HL-60 (cell line): ENCODE measurements around the gene CLIC6.

ENCODE experiments used
- DNase-seq, 2 experiments: peaks; one replicate each; pipeline ENCODE4 v3.0.0-alpha.2; 2010 to 2020; ENCODE audit warnings: low read depth in 1 of 2, low spot score in 1 of 2
- H3K27ac ChIP-seq: fragments of 250-450 bp; sonication (Bioruptor Pico); replicated peaks from 2 replicates; pipeline ENCODE4 v1.5.1; 2020; ENCODE audit warnings: mild to moderate bottlenecking, moderate library complexity
- H3K27me3 ChIP-seq: fragments of 250-450 bp; sonication (Bioruptor Pico); 2 replicates; pipeline ENCODE4 v1.5.1; 2021; ENCODE audit warnings: mild to moderate bottlenecking, moderate library complexity; ENCODE audit not compliant: insufficient read depth, poor library complexity, severe bottlenecking
- H3K4me3 ChIP-seq: replicated peaks from 2 replicates; pipeline ENCODE4 v1.5.1; 2011; ENCODE audit warnings: mild to moderate bottlenecking, control low read depth, low read length; ENCODE audit not compliant: insufficient read depth
- GABPA ChIP-seq: IDR thresholded peaks from 2 replicates; pipeline ENCODE4 v1.6.1; 2012; ENCODE audit warnings: low read depth
- POLR2AphosphoS5 ChIP-seq: IDR thresholded peaks from 2 replicates; pipeline ENCODE4 v1.6.1; 2012; ENCODE audit warnings: low read depth
- REST ChIP-seq: IDR thresholded peaks from 2 replicates; pipeline ENCODE4 v1.6.1; 2012; ENCODE audit warnings: low read depth; ENCODE audit not compliant: insufficient replicate concordance
- SPI1 ChIP-seq: IDR thresholded peaks from 2 replicates; pipeline ENCODE4 v1.6.1; 2012; ENCODE audit warnings: low read depth, mild to moderate bottlenecking, borderline replicate concordance
- TF ChIP-seq, protein P1 (sequence below): IDR thresholded peaks from one replicate; pipeline ENCODE4 v1.5.1; 2011; ENCODE audit warnings: low read length, control low read depth, inconsistent platforms; ENCODE audit not compliant: insufficient read depth

Gene CLIC6

DNA sequence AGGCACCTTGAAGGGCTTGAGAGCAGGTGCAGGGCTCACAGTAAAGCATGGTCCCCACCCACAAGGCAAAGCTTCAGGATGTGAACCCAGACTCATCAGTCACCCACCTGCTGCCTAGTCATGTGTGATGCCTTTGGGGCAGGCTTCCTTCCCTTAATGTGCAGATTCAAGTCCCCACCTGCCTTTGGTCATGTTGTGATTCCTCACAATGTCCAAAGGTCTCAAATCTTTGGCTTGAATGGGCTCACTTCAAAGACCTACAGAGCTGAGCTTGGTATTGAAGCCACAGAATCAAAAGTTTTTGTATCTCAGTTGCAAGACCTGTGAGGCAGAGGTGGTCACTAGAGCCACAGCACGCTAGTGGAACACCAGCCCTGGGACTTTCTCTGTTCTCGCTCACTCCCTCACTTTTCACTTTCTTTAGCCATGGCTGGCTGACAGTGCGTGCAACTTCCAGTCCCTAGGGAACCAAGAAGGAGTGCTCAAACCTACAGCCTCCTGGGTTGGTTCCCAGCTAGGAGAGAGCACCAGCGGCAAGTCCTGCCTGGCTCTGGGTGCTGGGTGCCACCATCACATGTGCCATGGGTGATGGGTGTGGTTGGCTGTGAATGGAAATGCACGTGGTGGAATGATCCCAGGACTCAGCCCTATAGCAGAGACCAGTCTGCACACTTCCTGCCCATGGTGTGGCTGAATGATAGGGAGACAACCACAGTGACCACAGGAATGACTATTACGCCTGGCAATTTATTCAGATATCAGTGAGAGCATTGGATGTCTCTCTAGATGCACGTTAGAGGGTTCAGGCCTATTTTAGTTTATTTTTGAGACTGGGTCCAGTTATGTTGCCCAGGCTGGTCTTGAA is 26.4 kb upstream of the CLIC6 start:
- Histone ChIP-seq H3K4me3 (no peak overlapping the region), H3K27me3 (no peaks in the 10 kb centered on the region), H3K27ac (no peak overlapping the region)
- no peak for DNase-seq
- TF ChIP-seq SPI1 = no peak
- TF ChIP-seq GABPA = no peak
- no peak for TF ChIP-seq POLR2AphosphoS5
- no peak for TF ChIP-seq REST
- TF ChIP-seq, protein P1, sequence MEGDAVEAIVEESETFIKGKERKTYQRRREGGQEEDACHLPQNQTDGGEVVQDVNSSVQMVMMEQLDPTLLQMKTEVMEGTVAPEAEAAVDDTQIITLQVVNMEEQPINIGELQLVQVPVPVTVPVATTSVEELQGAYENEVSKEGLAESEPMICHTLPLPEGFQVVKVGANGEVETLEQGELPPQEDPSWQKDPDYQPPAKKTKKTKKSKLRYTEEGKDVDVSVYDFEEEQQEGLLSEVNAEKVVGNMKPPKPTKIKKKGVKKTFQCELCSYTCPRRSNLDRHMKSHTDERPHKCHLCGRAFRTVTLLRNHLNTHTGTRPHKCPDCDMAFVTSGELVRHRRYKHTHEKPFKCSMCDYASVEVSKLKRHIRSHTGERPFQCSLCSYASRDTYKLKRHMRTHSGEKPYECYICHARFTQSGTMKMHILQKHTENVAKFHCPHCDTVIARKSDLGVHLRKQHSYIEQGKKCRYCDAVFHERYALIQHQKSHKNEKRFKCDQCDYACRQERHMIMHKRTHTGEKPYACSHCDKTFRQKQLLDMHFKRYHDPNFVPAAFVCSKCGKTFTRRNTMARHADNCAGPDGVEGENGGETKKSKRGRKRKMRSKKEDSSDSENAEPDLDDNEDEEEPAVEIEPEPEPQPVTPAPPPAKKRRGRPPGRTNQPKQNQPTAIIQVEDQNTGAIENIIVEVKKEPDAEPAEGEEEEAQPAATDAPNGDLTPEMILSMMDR = no peak

- no peak for DNase-seq
Observed at GRCh38 chr21:34644825-34645224, 24.0 kb upstream of the CLIC6 start.

DNA sequence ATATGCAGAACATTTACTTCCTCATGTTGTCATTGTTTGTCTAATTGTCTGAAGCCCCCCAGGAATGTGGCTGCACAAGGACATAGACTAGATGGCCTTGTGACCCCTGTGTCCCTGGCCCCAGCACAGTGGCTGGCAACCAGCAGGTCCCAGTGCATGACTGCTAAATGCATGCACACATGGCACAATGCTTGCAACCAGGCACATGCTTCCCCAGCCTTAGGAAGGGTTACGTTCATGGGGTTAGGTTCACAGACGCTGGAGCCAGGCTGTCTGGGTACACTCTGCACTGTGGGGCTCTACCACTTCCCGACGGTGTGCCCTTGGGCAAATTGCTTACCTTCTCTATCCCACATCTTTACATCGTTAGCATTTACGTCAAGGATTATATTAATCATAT is 21.2 kb upstream of the CLIC6 start:
- TF ChIP-seq, protein P1 = no peak
- no peak for TF ChIP-seq GABPA
- TF ChIP-seq SPI1 = no peak
- no peak for TF ChIP-seq REST
- TF ChIP-seq POLR2AphosphoS5 = no peak
- H3K27ac ChIP-seq = no peak overlapping the region
- DNase-seq = no peak
- H3K27me3 ChIP-seq = no peaks in the 10 kb centered on the region
- H3K4me3 ChIP-seq = no peak overlapping the region

More at GRCh38 chr21:34644825-34645224, 24.0 kb upstream of the CLIC6 start:
- no peak overlapping the region for H3K27ac ChIP-seq
- no peaks in the 10 kb centered on the region for H3K27me3 ChIP-seq
- TF ChIP-seq POLR2AphosphoS5 (no peak), SPI1 (no peak), GABPA (no peak), REST (no peak)
- TF ChIP-seq, protein P1 = no peak
- no peak overlapping the region for H3K4me3 ChIP-seq
